Frontal cortex (tissue), 4 donors: ENCODE data around the gene NKD2. TPM values are rescaled to one million over a fixed set of nuclear protein-coding genes. Genes with fewer than 3 reads are reported as not detected.
"Not testable (repeated sequence)": the region's sequence is repeated elsewhere in the genome, so short reads cannot be mapped to it uniquely, and the experiment has no call there.

ENCODE experiments used
- DNase-seq, 2 donors: peaks; one replicate each; pipeline ENCODE4 v3.0.0; 2012; ENCODE audit warnings: low spot score in 2 of 2
- FAIRE-seq: peaks from 2 replicates; lab custom pipeline; 2012; peaks lifted over from hg19 to GRCh38; lab: Jason Lieb, UNC
- total RNA-seq: library from RNA; depleted of rRNA; stranded (reverse); fragments of >200 nt; gene quantifications from one replicate; pipeline ENCODE4 v1.2.3, GENCODE V29; 2014
- donor health status: control.
- donor health status: control.
- donor health status: control.

The NKD2 gene
- total RNA-seq, 1 donor from 2014 or later, result 2.9 TPM

GRCh38 chr5:1052641-1053390, 44.2 kb downstream of the NKD2 start:
- DNase-seq (no peak), FAIRE-seq (no peak)

GRCh38 chr5:1053391-1054017, 44.9 kb downstream of the NKD2 start:
- DNase-seq (no peak), FAIRE-seq (no peak)

GRCh38 chr5:1054018-1054798, 45.6 kb downstream of the NKD2 start:
- DNase-seq, result no peak

GRCh38 chr5:1054799-1055775, 46.5 kb downstream of the NKD2 start:
- no peak for FAIRE-seq
- no peak for DNase-seq

More at GRCh38 chr5:1054018-1054798, 45.6 kb downstream of the NKD2 start:
- FAIRE-seq, result no peak

- no peak for FAIRE-seq
These were observed 47.5 kb downstream of the NKD2 start for GRCh38 chr5:1055896-1056610.

GRCh38 chr5:1056611-1057484, 48.2 kb downstream of the NKD2 start:
- FAIRE-seq (no peak), DNase-seq (no peak)

More at GRCh38 chr5:1055896-1056610, 47.5 kb downstream of the NKD2 start:
- no peak for DNase-seq

GRCh38 chr5:1057485-1058082, 49.0 kb downstream of the NKD2 start:
- DNase-seq (no peak), FAIRE-seq (no peak)

- DNase-seq, result no peak
- FAIRE-seq, result no peak
These were observed 49.7 kb downstream of the NKD2 start for GRCh38 chr5:1058083-1058945.

- no peak for DNase-seq
These were observed 50.6 kb downstream of the NKD2 start for GRCh38 chr5:1058988-1059883.

GRCh38 chr5:1059884-1060263, 51.3 kb downstream of the NKD2 start:
- no peak for FAIRE-seq
- no peak for DNase-seq

More at GRCh38 chr5:1058988-1059883, 50.6 kb downstream of the NKD2 start:
- no peak for FAIRE-seq

GRCh38 chr5:1060535-1060981, 52.0 kb downstream of the NKD2 start:
- DNase-seq (no peak), FAIRE-seq (no peak)

- FAIRE-seq, DNase-seq: not testable (repeated sequence)
These were observed 52.7 kb downstream of the NKD2 start for GRCh38 chr5:1061292-1061691.

GRCh38 chr5:1061916-1062315, 53.3 kb downstream of the NKD2 start:
- FAIRE-seq, result no peak
- DNase-seq, result no peak

GRCh38 chr5:1062761-1063568, 54.4 kb downstream of the NKD2 start:
- FAIRE-seq, result no peak
- no peak for DNase-seq
